Endothelial cell of umbilical vein (primary cell): ENCODE measurements around the gene EBF4. TPM values are rescaled to one million over a fixed set of nuclear protein-coding genes. Genes with fewer than 3 reads are reported as not detected.

Experiments
- BruUV-seq: library from RNA; stranded (reverse); fragments of 400-500 nt; replicated peaks from 2 replicates; lab custom pipeline; 2021; lab: Mats Ljungman, UMichigan
- CTCF ChIA-PET: fragments of 300-600, 350-600 bp; sonication (Branson Sonifier 250); formaldehyde crosslinking; loops from one replicate; lab custom pipeline; 2021; ENCODE audit warnings: antibody characterized with exemption, inconsistent platforms; lab: Charles Lee
- POLR2A ChIA-PET: fragments of 300-600, 350-600 bp; sonication (Branson Sonifier 250); formaldehyde crosslinking; loops from one replicate; lab custom pipeline; 2021; ENCODE audit warnings: antibody characterized with exemption, inconsistent platforms; lab: Charles Lee
- DNase-seq: peaks from one replicate; pipeline ENCODE4 v3.0.0-alpha.2; 2011; ENCODE audit warnings: low read depth, low spot score
- FAIRE-seq: peaks from 2 replicates; lab custom pipeline; 2011; peaks lifted over from hg19 to GRCh38; lab: Jason Lieb, UNC
- H2AFZ ChIP-seq: 2 replicates; pipeline ENCODE4 v1.6.0; 2012; ENCODE audit warnings: low read depth, low read length, control low read depth, inconsistent platforms
- H3K27ac ChIP-seq: 2 replicates; pipeline ENCODE4 v1.5.1; 2011; ENCODE audit warnings: low read depth, mild to moderate bottlenecking, control low read depth, low read length, moderate library complexity; ENCODE audit not compliant: insufficient read depth
- H3K27me3 ChIP-seq, 2 experiments: 2 replicates each; pipeline versions ENCODE4 v1.6.0 to v1.6.1; 2011; ENCODE audit warnings: low read length in 2 of 2, mixed read lengths in 1 of 2; ENCODE audit not compliant: control insufficient read depth in 2 of 2, insufficient read depth in 2 of 2
- H3K36me3 ChIP-seq, 2 experiments: 2 replicates in 1 of 2; 3 replicates in 1 of 2; pipeline ENCODE4 v1.5.1; 2011; ENCODE audit warnings: low read length in 2 of 2, mild to moderate bottlenecking in 1 of 2, moderate library complexity in 1 of 2; ENCODE audit not compliant: control insufficient read depth in 2 of 2, insufficient read depth in 2 of 2; ENCODE audit errors: extremely low read depth in 1 of 2
- H3K4me1 ChIP-seq: 3 replicates; pipeline ENCODE4 v1.5.1; 2011; ENCODE audit warnings: mild to moderate bottlenecking, low read length; ENCODE audit not compliant: control insufficient read depth, insufficient read depth; ENCODE audit errors: extremely low read depth
- H3K4me2 ChIP-seq: 2 replicates; pipeline ENCODE4 v1.6.1; 2011; ENCODE audit warnings: low read length, control low read depth, mixed read lengths; ENCODE audit not compliant: insufficient read depth
- H3K4me3 ChIP-seq, 3 experiments: fragments of 200-600 bp in 1 of 3; sonication (generic), shearing (Covaris generic) in 1 of 3; replicated peaks in 1 of 3; 2 replicates each; pipeline ENCODE4 v1.5.1; 2011 to 2016; ENCODE audit warnings: control low read depth in 3 of 3, low read length in 3 of 3, mild to moderate bottlenecking in 2 of 3, inconsistent platforms in 1 of 3, low read depth in 1 of 3, moderate library complexity in 1 of 3; ENCODE audit not compliant: insufficient read depth in 1 of 3
- H3K79me2 ChIP-seq: 2 replicates; pipeline ENCODE4 v1.6.0; 2012; ENCODE audit warnings: low read length, inconsistent platforms; ENCODE audit not compliant: control insufficient read depth, insufficient read depth
- H3K9ac ChIP-seq: replicated peaks from 2 replicates; pipeline ENCODE3; 2011; ENCODE audit warnings: low read length, control low read depth; ENCODE audit not compliant: insufficient read depth; ENCODE audit errors: extremely low read depth
- H3K9me1 ChIP-seq: replicated peaks from 3 replicates; pipeline ENCODE4 v1.6.0; 2011; ENCODE audit warnings: mild to moderate bottlenecking, low read length; ENCODE audit not compliant: control insufficient read depth, insufficient read depth; ENCODE audit errors: extremely low read depth
- H3K9me3 ChIP-seq: replicated peaks from 2 replicates; pipeline ENCODE4 v1.5.1; 2012; ENCODE audit warnings: low read length, inconsistent platforms; ENCODE audit not compliant: control insufficient read depth, insufficient read depth
- H4K20me1 ChIP-seq: replicated peaks from 2 replicates; pipeline ENCODE3; 2011; ENCODE audit warnings: mild to moderate bottlenecking, low read length; ENCODE audit not compliant: control insufficient read depth, insufficient read depth; ENCODE audit errors: extremely low read depth
- CTCF ChIP-seq, 2 donors: IDR thresholded peaks; 1 replicate in 1 of 2; 2 replicates in 1 of 2; pipeline ENCODE4 v1.5.1; 2011; ENCODE audit warnings: low read length in 2 of 2, mild to moderate bottlenecking in 2 of 2, moderate library complexity in 2 of 2, control low read depth in 1 of 2, inconsistent platforms in 1 of 2, low read depth in 1 of 2; ENCODE audit not compliant: insufficient read depth in 1 of 2; ENCODE audit errors: extremely low read depth in 1 of 2
- EZH2 ChIP-seq: IDR thresholded peaks from 2 replicates; pipeline ENCODE4 v1.6.1; 2012; ENCODE audit warnings: borderline replicate concordance, low read depth, mild to moderate bottlenecking, moderate library complexity, low read length, inconsistent platforms; ENCODE audit not compliant: severe bottlenecking
- FOS ChIP-seq: IDR thresholded peaks from 2 replicates; pipeline ENCODE4 v1.6.1; 2011; ENCODE audit warnings: mild to moderate bottlenecking, low read length, moderate library complexity, borderline replicate concordance; ENCODE audit not compliant: insufficient read depth
- GATA2 ChIP-seq: IDR thresholded peaks from 2 replicates; pipeline ENCODE4 v1.7.0; 2011; ENCODE audit warnings: low read depth, mild to moderate bottlenecking, moderate library complexity, mixed read lengths, low read length; ENCODE audit not compliant: insufficient read length, insufficient read depth
- JUN ChIP-seq: IDR thresholded peaks from 2 replicates; pipeline ENCODE4 v1.6.1; 2011; ENCODE audit warnings: borderline replicate concordance, low read depth; ENCODE audit not compliant: insufficient read length, insufficient read depth
- MAX ChIP-seq: IDR thresholded peaks from 2 replicates; pipeline ENCODE4 v1.6.1; 2011; ENCODE audit not compliant: insufficient read depth, insufficient read length
- MYC ChIP-seq: IDR thresholded peaks from one replicate; pipeline ENCODE4 v1.6.1; 2011; ENCODE audit warnings: mild to moderate bottlenecking, low read depth, low read length
- POLR2A ChIP-seq: IDR thresholded peaks from 2 replicates; pipeline ENCODE4 v1.6.1; 2012; ENCODE audit warnings: low read depth, mild to moderate bottlenecking, control low read depth, low read length
- POLR2AphosphoS5 ChIP-seq: IDR thresholded peaks from 2 replicates; pipeline ENCODE4 v1.6.1; 2012; ENCODE audit warnings: low read depth, mild to moderate bottlenecking, control low read depth, low read length, moderate library complexity; ENCODE audit not compliant: insufficient read depth
- dilution Hi-C: fragments of 300-500 bp; cut with MboI; formaldehyde crosslinking; loops from one replicate; pipeline ENCODE4 v1.15.0; 2019; ENCODE audit warnings: low sequenced_read_pairs; ENCODE audit not compliant: extremely low pct_ligation_motif_present
- intact Hi-C: fragments of 100-400 bp; cut with micrococcal nuclease; formaldehyde crosslinking; loops from one replicate; pipeline ENCODE4 v1.10.0; 2022
- polyA plus RNA-seq, 4 experiments: library from polyadenylated mRNA; depleted of rRNA in 3 of 4; stranded (reverse) in 3 of 4; unstranded in 1 of 4; fragments of >200 nt; gene quantifications; 2 replicates each; pipeline versions ENCODE4 v1.2.1 to v1.2.3, GENCODE V29; 2011 to 2012; ENCODE audit warnings: missing spikeins in 1 of 4
- total RNA-seq: library from RNA; stranded (reverse); gene quantifications from 2 replicates; pipeline ENCODE4 v1.2.3, GENCODE V29; 2021

The EBF4 gene
- total and polyA plus RNA-seq, 2 donors (not counting 3 experiments of a cell fraction or from before 2014, with no cell fraction given), result 2.7 to 3.4 TPM

- ChIA-PET CTCF (interaction anchor here (1.2 to 10.0 kb wide), 3 partner anchors 12 to 90 kb away, joined by 3 to 171 read pairs (median 4); no protein-coding TSS in a partner anchor), POLR2A (no interaction called here)
- no peaks in the 10 kb centered on the region for H3K9me1 ChIP-seq
- H3K4me2 ChIP-seq, result no peak overlapping the region
- H3K9ac ChIP-seq, result no peak overlapping the region
- no peaks in the 10 kb centered on the region for H3K36me3 ChIP-seq
- H3K9me3 ChIP-seq, result no peaks in the 10 kb centered on the region
- H3K27ac ChIP-seq, result no peak overlapping the region
- no peak overlapping the region for H3K4me3 ChIP-seq
- no peak for TF ChIP-seq JUN
- no peak for TF ChIP-seq GATA2
- no peak for TF ChIP-seq POLR2A
- no peak for TF ChIP-seq FOS
- TF ChIP-seq MAX, result no peak
- TF ChIP-seq MYC, result no peak
- no peak for TF ChIP-seq CTCF (IDR thresholded peaks at IDR 0.05; ENCODE audit: extremely low read depth in 1 of 2, insufficient read depth in 1 of 2, low read depth in 1 of 2, low read length in 2 of 2)
- no peak for TF ChIP-seq POLR2AphosphoS5
- no peak for TF ChIP-seq EZH2
- no peaks in the 10 kb centered on the region for H3K79me2 ChIP-seq
- no peak for DNase-seq
- no peak for FAIRE-seq
- BruUV-seq, result no TSS peak
- no peaks in the 10 kb centered on the region for H3K4me1 ChIP-seq
- intact Hi-C loops, result no loop called here
- H4K20me1 ChIP-seq, result no peaks in the 10 kb centered on the region
- H3K27me3 ChIP-seq, result peaks cover 5 to 8% of the 10 kb centered on the region in 2 experiments
- H2AFZ ChIP-seq, result no peak overlapping the region
- dilution Hi-C loops, result no loop called here
These were observed 67.2 kb downstream of the EBF4 start for GRCh38 chr20:2759603-2760296.
